Activated effector memory CD4-positive, alpha-beta T cell treated with anti-CD3 and anti-CD28 coated beads, Interleukin-2, amount 50 U/mL, for 16 hours (primary cell): Measurements from ENCODE around the gene STIM1.

Source experiments
- DNase-seq: peaks from one replicate; pipeline ENCODE4 v3.0.0-alpha.2; 2020

Gene STIM1

GRCh38 chr11:3922056-3922455, 66.6 kb downstream of the STIM1 start:
- no peak for DNase-seq

GRCh38 chr11:3925513-3925912, 70.0 kb downstream of the STIM1 start:
- no peak for DNase-seq

- no peak for DNase-seq
These were observed 71.1 kb downstream of the STIM1 start for GRCh38 chr11:3926458-3927095.

- no peak for DNase-seq
These were observed 71.8 kb downstream of the STIM1 start for GRCh38 chr11:3927129-3927796.

GRCh38 chr11:3929232-3929631, 73.8 kb downstream of the STIM1 start:
- no peak for DNase-seq

- DNase-seq: no peak
These were observed 74.2 kb downstream of the STIM1 start for GRCh38 chr11:3929649-3930048.

GRCh38 chr11:3932698-3933097, 77.2 kb downstream of the STIM1 start:
- DNase-seq: no peak

- DNase-seq: no peak
These were observed 77.7 kb downstream of the STIM1 start for GRCh38 chr11:3933165-3933628.

GRCh38 chr11:3934658-3935057, 79.2 kb downstream of the STIM1 start:
- DNase-seq: no peak

- DNase-seq: no peak
These were observed 81.1 kb downstream of the STIM1 start for GRCh38 chr11:3936517-3936916.

- no peak for DNase-seq
These were observed 83.7 kb downstream of the STIM1 start for GRCh38 chr11:3939211-3939610.

GRCh38 chr11:3939651-3940190, 84.3 kb downstream of the STIM1 start:
- no peak for DNase-seq

- no peak for DNase-seq
These were observed 86.9 kb downstream of the STIM1 start for GRCh38 chr11:3942160-3942955.

- DNase-seq: no peak
These were observed 87.6 kb downstream of the STIM1 start for GRCh38 chr11:3942956-3943497.

GRCh38 chr11:3944198-3944597, 88.7 kb downstream of the STIM1 start:
- DNase-seq: no peak

- no peak for DNase-seq
These were observed 91.1 kb downstream of the STIM1 start for GRCh38 chr11:3946455-3947017.

GRCh38 chr11:3947061-3947460, 91.6 kb downstream of the STIM1 start:
- DNase-seq: peak; percentile 66

GRCh38 chr11:3949125-3949524, 93.7 kb downstream of the STIM1 start:
- DNase-seq: no peak

- no peak for DNase-seq
These were observed 95.7 kb downstream of the STIM1 start for GRCh38 chr11:3950996-3951660.

GRCh38 chr11:3952715-3953114, 97.3 kb downstream of the STIM1 start:
- no peak for DNase-seq

- DNase-seq: no peak
These were observed 97.9 kb downstream of the STIM1 start for GRCh38 chr11:3953327-3953726.
